KMS-11 (cell line): ENCODE results near the gene ERRFI1.

Source experiments
- H2AFZ ChIP-seq: fragments of 200-600 bp; sonication (generic); 2 replicates; pipeline ENCODE4 v1.6.1; 2016; ENCODE audit warnings: antibody characterized with exemption, mixed run types, low read depth
- H3K27ac ChIP-seq: fragments of 200-600 bp; sonication (generic); 2 replicates; pipeline ENCODE4 v1.6.1; 2016; ENCODE audit warnings: mild to moderate bottlenecking, mixed run types
- H3K27me3 ChIP-seq: fragments of 200-600 bp; sonication (generic); 2 replicates; pipeline ENCODE4 v1.6.1; 2017; ENCODE audit warnings: mild to moderate bottlenecking, low read depth, mixed run types, moderate library complexity; ENCODE audit not compliant: insufficient read depth
- H3K36me3 ChIP-seq: fragments of 200-600 bp; sonication (generic); 2 replicates; pipeline ENCODE4 v1.6.1; 2017; ENCODE audit warnings: mild to moderate bottlenecking, mixed run types; ENCODE audit not compliant: insufficient read depth
- H3K4me1 ChIP-seq: fragments of 200-600 bp; sonication (generic); 2 replicates; pipeline ENCODE4 v1.6.1; 2016; ENCODE audit warnings: mild to moderate bottlenecking, low read depth, mixed run types; ENCODE audit not compliant: poor library complexity, severe bottlenecking
- H3K4me2 ChIP-seq: fragments of 200-600 bp; sonication (generic); 2 replicates; pipeline ENCODE4 v1.7.0; 2016; ENCODE audit warnings: mild to moderate bottlenecking, mixed run types
- H3K4me3 ChIP-seq: fragments of 200-600 bp; sonication (generic); IDR thresholded peaks from 2 replicates; pipeline ENCODE4 v1.6.1; 2017; ENCODE audit warnings: low read depth, low read length, mixed read lengths; ENCODE audit not compliant: insufficient read depth
- H3K79me2 ChIP-seq: fragments of 200-600 bp; sonication (generic); 2 replicates; pipeline ENCODE4 v1.6.1; 2016; ENCODE audit warnings: low read depth, mixed run types; ENCODE audit not compliant: insufficient read depth
- H3K9ac ChIP-seq: fragments of 200-600 bp; sonication (generic); 2 replicates; pipeline ENCODE4 v1.6.1; 2016; ENCODE audit warnings: mild to moderate bottlenecking, mixed run types
- H4K20me1 ChIP-seq: fragments of 200-600 bp; sonication (generic); 2 replicates; pipeline ENCODE4 v1.6.1; 2016; ENCODE audit warnings: mild to moderate bottlenecking, mixed run types; ENCODE audit not compliant: insufficient read depth
- CTCF ChIP-seq: fragments of 200-600 bp; sonication (generic); conservative IDR thresholded peaks from 2 replicates; pipeline ENCODE4 v1.6.1; 2017; ENCODE audit warnings: low read depth, mild to moderate bottlenecking, antibody characterized with exemption, low read length, moderate library complexity, mixed read lengths

The ERRFI1 gene

GRCh38 chr1:8027748-8028570 lies 1.9 kb upstream of the ERRFI1 start:
- no peak overlapping the region for H2AFZ ChIP-seq
- TF ChIP-seq CTCF = no peak
- no peak overlapping the region for H3K4me3 ChIP-seq
- no peaks in the 10 kb centered on the region; the same call in 1 of the 2 replicates for H3K27me3 ChIP-seq
- no peak overlapping the region for H3K4me2 ChIP-seq
- H3K79me2 ChIP-seq = no peaks in the 10 kb centered on the region
- no peak overlapping the region for H3K27ac ChIP-seq
- no peaks in the 10 kb centered on the region for H4K20me1 ChIP-seq
- peaks cover 8% of the 10 kb centered on the region for H3K4me1 ChIP-seq
- no peaks in the 10 kb centered on the region for H3K36me3 ChIP-seq
- no peak overlapping the region for H3K9ac ChIP-seq

GRCh38 chr1:8026976-8027747 lies 1.1 kb upstream of the ERRFI1 start:
- Histone ChIP-seq H3K36me3 (no peaks in the 10 kb centered on the region), H3K79me2 (no peaks in the 10 kb centered on the region), H3K4me2 (no peak overlapping the region), H3K4me1 (peaks cover 8% of the 10 kb centered on the region), H4K20me1 (no peaks in the 10 kb centered on the region), H3K4me3 (no peak overlapping the region), H3K27me3 (no peaks in the 10 kb centered on the region; the same call in 1 of the 2 replicates), H3K9ac (no peak overlapping the region), H3K27ac (no peak overlapping the region), H2AFZ (peak overlapping the region; percentile 80; the same call in 1 of the 2 replicates)
- TF ChIP-seq CTCF = no peak

GRCh38 chr1:8025671-8026144 lies 401 bp downstream of the ERRFI1 start:
- H3K27ac ChIP-seq = no peak overlapping the region
- peak overlapping the region; percentile 40; the same call in 1 of the 2 replicates for H3K9ac ChIP-seq
- H3K4me1 ChIP-seq = peaks cover 8% of the 10 kb centered on the region
- H3K79me2 ChIP-seq = no peaks in the 10 kb centered on the region
- H3K4me3 ChIP-seq = peak overlapping the region; percentile 62
- H3K27me3 ChIP-seq = no peaks in the 10 kb centered on the region; the same call in 1 of the 2 replicates
- no peaks in the 10 kb centered on the region for H3K36me3 ChIP-seq
- H2AFZ ChIP-seq = peak overlapping the region; percentile 80
- H3K4me2 ChIP-seq = peak overlapping the region; percentile 67
- no peak for TF ChIP-seq CTCF
- no peaks in the 10 kb centered on the region for H4K20me1 ChIP-seq

- no peaks in the 10 kb centered on the region for H3K36me3 ChIP-seq
- no peaks in the 10 kb centered on the region; the same call in 1 of the 2 replicates for H3K27me3 ChIP-seq
- no peak overlapping the region for H3K27ac ChIP-seq
- H3K4me1 ChIP-seq = peaks cover 8% of the 10 kb centered on the region
- no peak for TF ChIP-seq CTCF
- peak overlapping the region; percentile 67 for H3K4me2 ChIP-seq
- no peaks in the 10 kb centered on the region for H4K20me1 ChIP-seq
- H2AFZ ChIP-seq = peak overlapping the region; percentile 80
- H3K9ac ChIP-seq = peak overlapping the region; percentile 40; the same call in 1 of the 2 replicates
- no peaks in the 10 kb centered on the region for H3K79me2 ChIP-seq
- peak overlapping the region; percentile 62 for H3K4me3 ChIP-seq
Observed at GRCh38 chr1:8025061-8025670, 943 bp downstream of the ERRFI1 start.
